HG02763 (cell line): Measurements from ENCODE around the gene USP34.

Source experiments
- ATAC-seq: cut with Tn5 transposase; IDR thresholded peaks from one replicate; pipeline ENCODE4 v1.9.1; 2021; ENCODE audit warnings: mild to moderate bottlenecking, moderate library complexity; ENCODE audit not compliant: unreplicated experiment

Gene USP34

GRCh38 chr2:61328707-61329251, 142.1 kb downstream of the USP34 start:
- no peak for ATAC-seq

GRCh38 chr2:61327173-61327572, 143.7 kb downstream of the USP34 start:
- no peak for ATAC-seq

DNA sequence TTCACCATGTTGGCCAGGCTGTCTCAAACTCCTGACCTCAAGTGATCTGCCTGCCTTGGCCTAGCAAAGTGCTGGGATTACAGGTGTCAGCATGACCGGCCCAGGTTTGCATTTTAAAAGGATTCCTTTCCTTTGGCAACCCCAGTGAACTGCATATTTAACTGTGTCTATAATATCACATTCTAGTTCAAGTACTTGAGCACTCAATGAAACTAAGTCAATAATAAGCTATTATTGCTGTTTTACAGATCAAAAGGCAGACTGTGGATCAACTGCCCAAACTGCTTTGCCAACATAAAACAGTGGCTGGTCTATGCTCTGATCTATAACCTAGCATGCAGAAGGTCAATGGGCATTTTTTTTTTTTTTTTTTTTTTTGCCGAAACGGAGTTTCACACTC, 144.5 kb downstream of the USP34 start:
- ATAC-seq, result no peak

DNA sequence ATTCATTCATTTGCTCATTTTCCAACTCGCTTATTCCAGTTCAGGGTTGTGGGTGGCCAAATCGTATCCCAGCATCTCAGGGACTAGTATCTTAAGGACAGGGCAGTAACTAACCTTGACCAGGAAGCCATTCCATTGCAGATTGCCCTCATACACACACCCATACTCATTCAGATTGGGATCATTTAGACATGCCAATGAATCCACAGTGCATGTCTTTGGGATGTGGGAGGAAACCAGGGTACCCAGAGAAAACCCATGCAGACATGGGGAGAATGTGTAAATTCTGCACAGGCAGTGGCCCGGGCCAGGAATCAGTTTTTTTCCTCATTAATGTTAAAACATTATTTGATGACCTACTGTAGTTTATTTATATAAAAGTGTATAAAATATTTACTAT, 150.7 kb downstream of the USP34 start:
- no peak for ATAC-seq

GRCh38 chr2:61318553-61318952, 152.3 kb downstream of the USP34 start:
- no peak for ATAC-seq

- ATAC-seq, result no peak
Measured at GRCh38 chr2:61295981-61296380, 174.9 kb downstream of the USP34 start.

DNA sequence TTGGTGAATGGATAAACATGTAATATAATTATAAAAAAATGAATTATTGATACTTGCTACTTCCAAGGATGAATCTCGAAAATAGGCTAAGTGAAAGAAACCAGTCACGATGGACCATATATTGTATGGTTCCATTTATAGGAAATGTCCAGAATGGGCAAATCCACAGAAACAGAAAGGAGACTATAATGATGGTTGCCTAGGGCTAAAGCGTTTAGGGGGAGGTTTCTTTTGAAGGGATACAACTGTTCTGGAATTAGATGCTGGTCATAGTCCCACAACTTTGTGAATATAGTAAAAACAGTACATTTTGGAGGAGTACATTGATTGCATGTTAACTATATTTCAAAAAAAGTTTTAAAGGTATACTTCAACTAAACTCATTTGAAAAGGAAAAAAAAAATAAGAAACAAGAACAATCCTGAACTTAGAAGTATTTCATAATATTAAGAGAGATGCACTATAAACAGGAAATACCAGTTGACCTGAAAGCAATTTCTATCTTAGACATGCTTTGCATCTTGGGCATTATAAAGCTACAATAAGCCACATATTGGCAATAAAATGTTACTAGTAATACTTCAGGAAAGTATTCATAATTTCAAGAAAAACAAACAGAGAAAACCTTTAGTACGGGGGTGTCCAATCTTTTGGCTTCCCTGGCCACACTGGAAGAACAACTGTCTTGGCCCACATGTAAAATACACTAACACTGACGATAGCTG, 178.9 kb downstream of the USP34 start:
- ATAC-seq, result no peak

GRCh38 chr2:61288070-61288841, 182.6 kb downstream of the USP34 start:
- ATAC-seq, result no peak

DNA sequence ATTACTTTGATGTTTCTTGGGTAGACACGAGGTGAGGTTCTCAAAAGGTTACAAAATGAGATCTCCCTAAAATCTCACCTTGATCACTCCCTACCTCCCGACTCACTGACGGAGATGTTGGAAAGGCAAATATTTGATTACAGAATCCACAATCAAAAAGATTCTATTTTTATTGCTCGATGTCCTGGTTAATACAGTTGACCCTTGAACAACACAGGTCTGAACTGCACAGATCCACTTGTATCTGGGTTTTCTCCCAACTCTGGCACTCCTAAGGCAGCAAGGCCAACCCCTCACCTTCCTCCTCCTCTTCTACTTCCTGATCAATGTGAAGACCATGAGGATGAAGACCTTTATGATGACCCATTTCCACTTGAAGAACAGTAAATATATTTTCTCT, 183.6 kb downstream of the USP34 start:
- ATAC-seq, result no peak

- ATAC-seq, result no peak
Measured at GRCh38 chr2:61283443-61284160, 187.3 kb downstream of the USP34 start.

- ATAC-seq, result no peak
Measured at GRCh38 chr2:61282104-61282590, 188.7 kb downstream of the USP34 start.

GRCh38 chr2:61281321-61281720, 189.6 kb downstream of the USP34 start:
- ATAC-seq, result no peak

- no peak for ATAC-seq
Measured at GRCh38 chr2:61277756-61278155, 193.1 kb downstream of the USP34 start.

DNA sequence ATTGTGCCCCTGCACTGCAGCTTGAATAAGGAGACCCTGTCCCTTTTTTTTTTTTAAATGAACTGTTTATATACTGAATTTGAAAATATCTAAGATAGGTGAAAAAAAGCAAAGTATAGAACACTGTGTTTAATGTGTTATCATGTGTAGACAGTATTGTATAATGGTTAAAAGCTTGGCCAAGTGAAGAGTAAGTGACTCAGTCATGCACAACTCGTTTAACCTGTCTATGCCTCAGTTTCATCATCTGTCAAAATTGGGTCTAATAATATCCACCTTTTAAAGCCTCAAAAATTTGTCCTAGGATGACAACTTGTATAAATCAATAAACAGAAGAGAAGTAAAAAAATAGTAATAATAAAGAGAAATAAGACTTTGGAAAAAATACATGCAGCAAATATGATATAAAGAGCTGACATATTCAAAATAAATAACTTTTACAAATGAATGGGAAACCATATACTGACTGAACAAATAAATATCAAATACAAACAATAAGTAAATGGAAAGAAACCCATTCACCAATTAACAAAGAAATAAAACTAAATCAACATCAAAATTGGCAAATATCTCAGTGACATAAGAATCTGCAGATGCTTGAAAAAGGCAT, 195.2 kb downstream of the USP34 start:
- ATAC-seq, result no peak

DNA sequence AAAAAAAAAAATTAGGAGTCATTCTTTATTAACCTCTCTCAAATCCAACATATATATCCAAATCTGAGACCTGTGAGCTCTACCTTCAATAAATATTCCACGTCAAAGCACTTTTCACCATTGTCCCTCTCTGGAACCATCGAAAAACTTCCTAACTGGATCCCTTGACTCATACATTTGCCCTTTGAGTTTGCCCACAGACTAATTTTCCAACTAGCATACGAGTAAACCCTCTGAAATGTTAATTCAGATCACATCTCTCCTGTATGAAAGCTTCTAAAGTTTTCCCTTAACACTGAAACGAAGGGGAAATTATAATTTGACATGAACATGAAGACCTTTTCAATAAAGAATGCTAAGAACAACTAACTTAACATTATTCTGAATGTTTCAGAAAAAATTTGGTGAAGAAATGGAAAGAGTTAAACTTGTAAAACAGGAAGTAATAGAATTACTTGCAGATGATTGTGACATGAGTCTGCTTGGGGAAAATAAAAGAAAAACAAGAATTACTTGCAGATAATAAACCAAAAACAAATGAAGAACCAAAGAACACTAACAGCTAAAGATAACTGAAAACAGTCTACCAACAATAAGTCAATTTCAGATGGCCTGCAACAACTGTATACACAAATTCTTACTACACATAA, 198.3 kb downstream of the USP34 start:
- no peak for ATAC-seq

DNA sequence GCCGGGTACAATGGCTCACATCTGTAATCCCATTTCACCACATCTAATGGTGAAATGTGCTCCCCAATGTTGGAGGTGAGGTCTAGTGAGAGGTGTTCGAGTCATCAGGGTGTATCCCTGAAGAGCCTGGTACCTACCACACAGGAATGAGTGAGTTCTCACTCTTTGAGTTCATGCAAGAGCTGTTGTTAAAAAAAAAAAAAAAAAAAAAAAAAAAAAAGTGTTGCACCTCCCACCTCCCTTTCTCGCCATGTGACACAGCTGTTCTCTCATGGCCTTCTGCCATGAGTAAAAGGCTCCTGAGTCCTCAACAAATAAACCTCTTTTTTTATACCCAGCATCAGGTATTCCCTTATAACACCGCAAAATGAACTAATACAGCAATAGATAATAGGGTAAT, 202.6 kb downstream of the USP34 start:
- ATAC-seq, result no peak

- ATAC-seq, result no peak
Measured at GRCh38 chr2:61266632-61267505, 204.0 kb downstream of the USP34 start.

DNA sequence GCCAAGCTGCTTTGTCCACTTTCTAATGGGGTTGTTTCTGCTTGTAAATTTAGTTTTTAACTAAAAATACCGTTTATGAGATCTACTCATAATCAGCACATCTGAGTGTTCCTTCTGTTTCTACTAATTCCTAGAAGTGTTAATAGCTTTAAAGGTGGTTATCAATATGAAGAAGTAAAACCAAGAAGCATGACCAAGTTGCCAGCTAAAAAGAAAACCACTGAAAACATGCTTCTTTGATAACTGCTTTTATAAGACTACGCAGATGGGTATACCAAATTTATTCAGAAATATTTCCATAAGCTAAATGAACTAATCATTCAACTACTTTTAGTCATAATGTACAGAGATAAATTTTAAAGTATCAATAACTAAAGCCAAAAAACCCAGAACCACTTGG, 207.1 kb downstream of the USP34 start:
- no peak for ATAC-seq

DNA sequence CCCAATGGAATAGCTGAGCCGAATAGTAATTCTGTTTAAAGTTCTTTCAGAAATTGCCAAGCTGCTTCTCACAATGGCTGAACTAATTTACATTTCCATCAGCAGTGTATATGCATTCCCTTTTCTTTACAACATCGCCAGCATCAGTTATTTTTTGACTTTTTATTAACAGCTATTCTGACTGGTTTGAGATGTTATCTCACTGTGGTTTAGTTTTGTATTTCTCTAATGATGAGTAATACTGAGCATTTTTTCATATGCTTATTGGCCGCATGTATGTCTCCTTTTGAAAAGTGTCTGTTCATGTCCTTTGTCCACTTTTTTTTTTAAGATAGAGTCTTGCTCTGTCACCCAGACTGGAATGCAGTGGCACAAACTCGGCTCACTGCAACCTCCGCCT, 208.2 kb downstream of the USP34 start:
- ATAC-seq, result no peak
